ENCODE results near the gene KCNJ18.
"Not testable (repeated sequence)": the region's sequence is repeated elsewhere in the genome, so short reads cannot be mapped to it uniquely, and the experiment has no call there.

Gene KCNJ18

DNA sequence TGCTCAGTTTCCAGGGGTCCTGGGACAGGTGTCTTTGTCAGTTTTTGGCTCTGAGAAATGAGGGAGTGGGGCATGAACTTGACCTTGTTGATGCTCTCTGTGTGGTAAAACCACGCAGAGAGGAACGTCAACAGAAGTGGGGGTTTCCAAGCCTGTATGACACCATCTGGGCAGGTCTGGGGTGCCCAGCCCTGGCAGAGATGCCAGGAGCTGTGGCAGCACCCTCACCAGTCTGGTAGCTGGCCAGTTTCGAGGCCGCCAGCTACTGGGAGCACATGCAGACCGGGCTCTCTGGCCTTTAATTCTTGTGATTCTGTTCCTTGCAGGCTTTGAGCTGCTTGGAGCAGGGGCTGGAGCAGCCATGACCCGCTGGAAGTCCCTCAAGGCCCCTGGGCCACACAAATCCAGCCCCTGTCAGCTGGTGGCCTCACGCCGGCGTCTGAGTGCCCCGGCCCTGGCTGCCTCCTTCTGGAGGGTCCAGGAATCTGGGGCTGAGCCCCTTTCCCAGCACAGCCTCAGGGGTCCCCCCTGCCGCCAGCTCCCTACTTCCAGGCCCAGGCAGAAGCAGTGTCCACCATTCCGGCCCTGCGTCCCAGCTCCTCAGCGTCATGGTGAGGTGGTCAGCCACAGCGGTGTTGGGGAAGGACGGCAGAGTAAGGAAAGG, 7.4 kb downstream of the KCNJ18 start:
- not testable (repeated sequence) for H3K27ac ChIP-seq, H3K4me3 ChIP-seq

DNA sequence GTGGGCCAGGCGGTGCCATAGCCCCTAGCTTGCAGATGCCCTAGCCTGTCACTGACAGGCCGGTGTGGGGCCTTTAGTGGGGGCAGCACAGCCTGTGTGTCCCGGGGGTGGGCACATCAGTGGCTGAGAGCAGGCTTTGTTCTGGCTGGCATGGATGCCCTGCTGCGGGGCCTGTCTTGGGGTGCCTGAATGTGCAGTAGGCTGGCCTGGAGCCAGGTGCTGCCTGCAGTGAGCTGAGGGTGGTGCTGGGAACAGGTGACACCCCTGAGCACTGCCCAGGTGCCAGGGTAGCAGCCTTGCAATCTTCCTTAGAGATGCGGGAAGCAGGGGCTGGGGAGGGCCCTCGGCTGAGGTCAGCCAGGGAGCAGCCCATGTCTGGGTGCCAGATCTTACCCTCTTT, 8.8 kb downstream of the KCNJ18 start:
- H3K4me3 ChIP-seq, H3K27ac ChIP-seq: not testable (repeated sequence)

DNA sequence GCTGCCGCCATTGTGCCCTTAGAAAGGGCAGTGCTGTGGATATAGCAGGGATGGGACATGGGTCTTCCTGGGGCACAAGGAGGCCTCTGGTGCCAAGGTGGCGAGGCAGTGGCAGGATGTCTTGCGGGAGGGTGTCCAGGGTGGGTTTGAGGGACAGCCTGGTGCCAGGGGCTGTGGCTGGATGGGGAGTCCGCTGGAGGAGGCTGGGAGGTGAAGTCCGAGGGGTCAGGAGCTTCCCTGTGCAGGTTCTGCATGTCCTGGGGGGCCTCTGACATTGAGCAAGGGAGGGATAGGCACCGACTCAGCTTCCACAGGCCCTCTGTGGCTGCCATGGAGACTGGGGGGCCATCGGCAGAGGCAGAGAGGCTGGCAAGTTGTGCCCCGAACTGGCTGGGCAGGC, 9.7 kb downstream of the KCNJ18 start:
- H3K27ac ChIP-seq, H3K4me3 ChIP-seq: not testable (repeated sequence)

DNA sequence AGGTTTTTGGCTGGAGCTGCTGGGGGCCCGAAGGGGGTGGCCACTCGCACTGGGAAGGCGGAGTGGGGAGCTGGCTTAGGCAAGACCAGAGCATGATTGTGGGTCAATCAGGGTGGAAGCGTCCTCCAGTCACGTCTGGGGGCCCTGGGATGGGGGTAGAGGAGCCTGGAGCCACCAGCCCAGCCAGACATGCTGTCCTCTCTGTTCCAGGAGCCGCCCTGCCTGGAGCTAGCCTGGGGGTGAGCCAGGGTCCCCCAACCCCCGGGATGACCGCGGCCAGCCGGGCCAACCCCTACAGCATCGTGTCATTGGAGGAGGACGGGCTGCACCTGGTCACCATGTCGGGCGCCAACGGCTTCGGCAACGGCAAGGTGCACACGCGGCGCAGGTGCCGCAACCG, 10.2 kb downstream of the KCNJ18 start:
- H3K4me3 ChIP-seq, H3K27ac ChIP-seq: not testable (repeated sequence)

DNA sequence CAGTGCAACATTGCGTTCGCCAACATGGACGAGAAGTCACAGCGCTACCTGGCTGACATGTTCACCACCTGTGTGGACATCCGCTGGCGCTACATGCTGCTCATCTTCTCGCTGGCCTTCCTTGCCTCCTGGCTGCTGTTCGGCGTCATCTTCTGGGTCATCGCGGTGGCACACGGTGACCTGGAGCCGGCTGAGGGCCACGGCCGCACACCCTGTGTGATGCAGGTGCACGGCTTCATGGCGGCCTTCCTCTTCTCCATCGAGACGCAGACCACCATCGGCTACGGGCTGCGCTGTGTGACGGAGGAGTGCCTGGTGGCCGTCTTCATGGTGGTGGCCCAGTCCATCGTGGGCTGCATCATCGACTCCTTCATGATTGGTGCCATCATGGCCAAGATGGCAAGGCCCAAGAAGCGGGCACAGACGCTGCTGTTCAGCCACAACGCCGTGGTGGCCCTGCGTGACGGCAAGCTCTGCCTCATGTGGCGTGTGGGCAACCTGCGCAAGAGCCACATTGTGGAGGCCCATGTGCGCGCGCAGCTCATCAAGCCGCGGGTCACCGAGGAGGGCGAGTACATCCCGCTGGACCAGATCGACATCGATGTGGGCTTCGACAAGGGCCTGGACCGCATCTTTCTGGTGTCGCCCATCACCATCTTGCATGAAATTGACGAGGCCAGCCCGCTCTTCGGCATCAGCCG, 10.8 kb downstream of the KCNJ18 start:
- not testable (repeated sequence) for H3K4me3 ChIP-seq, H3K27ac ChIP-seq

DNA sequence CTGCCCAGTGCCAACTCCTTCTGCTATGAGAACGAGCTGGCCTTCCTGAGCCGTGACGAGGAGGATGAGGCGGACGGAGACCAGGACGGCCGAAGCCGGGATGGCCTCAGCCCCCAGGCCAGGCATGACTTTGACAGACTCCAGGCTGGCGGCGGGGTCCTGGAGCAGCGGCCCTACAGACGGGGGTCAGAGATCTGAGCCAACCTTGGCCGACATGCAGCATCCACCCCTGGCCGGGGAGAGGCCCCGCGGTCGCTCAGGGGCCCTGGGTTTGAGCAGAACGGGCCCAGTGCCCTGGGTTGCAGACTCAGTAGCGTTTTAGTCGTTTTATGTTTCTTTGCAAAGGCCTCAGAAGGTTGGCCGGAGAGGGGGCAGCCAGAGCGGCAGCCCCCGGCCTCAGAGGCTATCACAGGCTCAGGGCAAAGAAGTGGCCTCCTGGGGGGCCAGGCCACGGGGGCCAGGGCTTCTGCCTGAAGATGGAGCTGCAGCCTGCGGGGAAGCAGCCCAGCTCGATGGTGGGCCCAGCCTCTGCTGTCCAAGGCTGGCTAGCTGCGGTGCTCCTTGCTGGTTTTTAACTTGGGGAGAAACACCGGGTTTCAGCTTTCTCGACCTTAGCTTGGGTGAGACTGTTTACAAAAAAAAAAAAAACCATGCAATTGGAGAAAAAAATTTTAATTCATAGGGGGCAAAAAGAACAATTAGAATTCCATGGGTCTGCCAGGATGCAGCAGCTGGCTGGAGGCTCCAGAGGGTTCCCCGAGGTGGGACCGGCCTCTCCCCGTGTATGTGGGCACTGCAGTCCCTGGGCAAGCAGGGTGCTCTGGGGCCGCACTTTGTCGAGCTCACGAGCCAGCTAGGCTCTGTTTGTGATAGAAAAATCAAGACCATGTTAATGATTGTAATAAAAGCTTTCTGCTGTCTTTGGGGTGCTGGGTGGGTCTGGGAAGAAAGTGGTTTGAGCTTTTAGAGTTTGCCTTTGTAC, 11.9 kb downstream of the KCNJ18 start:
- not testable (repeated sequence) for H3K4me3 ChIP-seq, H3K27ac ChIP-seq

DNA sequence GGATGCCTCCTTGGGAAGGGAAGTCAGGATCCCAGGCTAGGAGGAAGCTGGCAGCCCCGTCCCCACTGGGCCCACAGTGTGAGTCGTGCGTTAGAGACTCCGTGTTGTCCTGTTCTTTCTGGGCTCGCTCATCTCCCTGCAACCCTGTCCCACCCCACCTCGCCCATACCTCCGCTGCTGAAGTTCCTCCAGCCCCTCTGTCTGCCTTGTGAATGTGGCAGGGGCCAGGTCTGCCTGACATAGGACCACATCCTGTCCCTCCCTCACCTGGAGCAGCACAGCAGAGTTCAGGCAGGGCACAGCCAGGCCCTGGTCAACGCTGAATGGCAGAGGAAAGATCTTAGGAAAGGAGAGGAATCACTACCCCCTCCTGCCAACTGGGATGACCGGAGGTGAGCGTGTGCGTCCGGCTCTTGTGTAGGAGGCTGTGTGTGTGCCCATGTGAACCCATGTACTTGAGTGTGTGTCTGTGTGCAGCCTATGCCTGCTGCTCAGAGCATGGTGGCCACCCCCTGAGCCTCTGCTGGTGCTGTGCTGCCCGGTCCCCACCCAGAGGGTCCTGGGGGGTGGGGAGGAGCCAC, 12.8 kb downstream of the KCNJ18 start:
- Histone ChIP-seq H3K4me3 (no peak overlapping the region), H3K27ac (no peak overlapping the region)

DNA sequence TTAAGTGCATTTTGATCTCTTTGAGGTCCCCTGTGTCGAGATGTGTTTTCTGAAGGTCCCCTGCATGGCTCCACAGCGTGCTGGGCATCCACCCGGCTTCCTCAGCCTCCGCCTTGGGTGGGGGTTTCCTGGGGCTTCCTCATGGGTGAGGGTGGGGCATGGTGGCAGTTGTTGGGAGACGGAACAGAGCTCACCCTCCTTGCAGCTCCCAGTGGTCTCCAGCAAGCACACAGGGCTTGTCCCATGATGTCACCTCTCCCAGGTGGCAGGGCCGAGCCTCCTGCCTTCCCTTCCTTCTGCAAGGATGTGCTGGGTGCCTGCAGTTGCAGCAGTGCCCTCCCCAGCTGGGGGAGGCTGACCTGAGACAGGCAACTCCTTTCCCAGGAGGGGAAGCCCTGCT, 13.4 kb downstream of the KCNJ18 start:
- H3K4me3 ChIP-seq, H3K27ac ChIP-seq: not testable (repeated sequence)

DNA sequence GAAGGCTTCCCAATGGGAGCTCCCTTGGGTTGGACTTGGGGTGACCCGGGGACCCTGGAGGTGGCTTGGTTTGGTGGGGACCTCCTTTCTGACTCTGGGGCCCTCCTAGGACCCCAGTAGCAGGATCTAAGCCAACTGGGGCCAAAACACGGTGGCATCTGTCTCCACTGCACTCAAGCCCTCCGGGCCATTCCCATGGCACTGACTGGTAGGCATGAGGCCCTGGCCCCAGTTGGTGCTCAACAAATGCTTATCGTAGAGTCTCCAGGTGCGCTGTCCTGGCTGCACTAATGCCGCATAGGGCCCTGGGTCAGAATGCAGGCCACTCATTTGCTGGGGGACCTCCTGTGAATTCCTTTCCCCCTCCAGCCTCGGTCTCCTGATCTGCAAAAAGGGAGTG, 14.2 kb downstream of the KCNJ18 start:
- H3K4me3 ChIP-seq, H3K27ac ChIP-seq: not testable (repeated sequence)

DNA sequence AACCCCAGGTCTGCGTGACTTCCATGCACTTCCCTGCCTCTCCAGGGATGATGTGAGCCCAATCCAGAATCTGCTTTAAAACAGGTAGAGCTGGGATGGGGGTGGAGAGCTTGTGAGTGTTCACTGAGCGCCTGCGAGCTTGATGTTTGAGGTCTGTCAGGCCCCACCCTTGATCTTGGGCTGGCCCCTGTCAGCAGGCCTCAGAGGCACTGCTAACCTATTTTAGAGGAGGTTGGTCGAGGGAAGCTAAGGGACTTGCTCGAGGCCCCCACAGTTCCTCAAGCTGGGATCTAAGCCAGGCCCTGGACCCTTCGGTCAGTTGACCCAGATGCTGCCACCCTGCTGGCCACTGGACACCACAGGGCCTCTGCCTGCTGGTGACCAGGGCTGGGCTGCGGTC, 14.8 kb downstream of the KCNJ18 start:
- not testable (repeated sequence) for H3K4me3 ChIP-seq, H3K27ac ChIP-seq

DNA sequence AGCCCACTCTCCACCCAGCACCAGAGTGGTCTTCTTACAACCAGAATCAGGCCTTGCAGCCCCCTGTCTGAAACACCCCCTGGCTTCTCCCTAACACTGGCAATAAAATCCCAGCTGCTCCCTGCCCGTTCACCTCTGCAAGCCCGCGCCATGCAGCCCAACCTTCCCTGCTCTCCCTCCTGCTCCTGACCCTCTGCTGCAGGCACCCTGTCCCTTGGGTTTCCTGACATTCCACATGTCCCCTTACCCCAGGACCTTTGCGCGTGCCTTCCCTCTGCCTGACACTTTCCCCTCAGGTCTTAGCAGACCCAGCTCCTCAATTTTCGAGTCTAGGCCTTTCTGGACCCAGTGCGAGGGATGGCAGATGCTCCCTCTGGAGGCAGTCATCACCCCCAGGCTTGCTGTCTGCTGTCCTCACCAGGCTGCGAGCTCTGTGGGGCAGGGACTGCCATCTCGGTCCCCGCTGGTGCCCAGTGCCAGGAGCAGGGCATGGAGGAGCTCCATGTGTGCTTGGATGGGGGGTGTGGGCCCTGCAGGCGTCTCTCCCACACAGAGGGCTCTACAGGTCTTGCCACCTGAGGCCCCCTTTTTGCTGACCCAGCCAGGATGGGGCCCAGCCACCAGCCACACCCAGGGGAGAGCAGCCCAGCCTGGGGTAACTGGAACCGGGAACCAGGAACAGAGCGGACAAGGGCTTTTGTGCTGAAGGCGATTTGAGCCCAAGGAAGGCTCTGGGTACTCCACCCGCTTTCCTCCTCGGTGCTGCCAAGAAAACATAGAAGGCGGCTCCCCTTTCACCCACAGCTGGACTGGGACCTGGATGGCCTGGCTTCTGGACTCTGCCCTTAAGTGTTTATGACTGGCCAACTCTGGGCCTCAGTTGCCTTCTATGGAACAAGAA, 15.6 kb downstream of the KCNJ18 start:
- not testable (repeated sequence) for H3K27ac ChIP-seq, H3K4me3 ChIP-seq

DNA sequence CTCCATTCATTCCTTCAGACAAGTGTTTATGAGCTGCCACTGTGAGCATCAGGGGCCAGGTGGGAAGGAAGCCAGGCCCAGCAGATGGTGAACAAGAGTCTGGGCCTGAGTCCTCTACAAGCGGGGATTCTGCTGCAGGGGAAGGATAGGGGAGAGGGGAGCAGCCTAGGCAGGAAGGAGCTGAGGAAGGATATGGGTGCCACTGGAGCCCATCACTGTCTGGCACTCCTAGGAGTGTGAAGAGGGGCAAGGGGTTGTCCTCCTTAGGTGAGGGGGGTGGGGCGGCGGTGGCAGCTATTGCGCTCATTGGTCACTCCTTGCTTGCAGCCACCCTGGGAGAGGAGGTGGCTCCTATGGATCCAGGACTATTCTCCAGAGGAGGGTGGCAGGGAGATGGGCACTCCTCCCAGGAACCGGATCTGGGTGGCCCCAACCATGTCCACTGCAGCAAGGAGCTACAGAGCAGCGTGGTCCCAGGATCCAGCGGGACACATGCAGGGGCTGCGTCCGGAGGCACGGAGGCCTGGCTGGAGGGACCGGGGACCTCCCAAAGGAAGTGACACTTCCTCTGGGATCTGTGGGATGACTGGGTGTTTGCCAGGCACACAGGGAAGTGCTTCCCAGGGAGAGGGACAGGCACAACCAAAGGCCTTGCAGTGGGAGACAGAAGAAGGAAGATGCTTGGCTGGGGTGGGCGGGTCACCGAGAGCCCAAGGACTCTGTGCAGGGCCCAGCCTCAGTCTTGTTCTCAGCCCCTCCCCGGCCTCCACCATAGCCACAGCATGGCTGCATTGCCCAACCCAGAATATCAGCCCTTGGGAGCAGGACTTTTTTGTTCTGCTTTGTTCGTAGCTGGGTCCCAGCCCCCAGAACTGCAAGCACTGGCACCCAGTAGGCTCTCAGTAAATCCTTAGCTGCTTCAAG, 16.6 kb downstream of the KCNJ18 start:
- H3K27ac ChIP-seq, H3K4me3 ChIP-seq: not testable (repeated sequence)

DNA sequence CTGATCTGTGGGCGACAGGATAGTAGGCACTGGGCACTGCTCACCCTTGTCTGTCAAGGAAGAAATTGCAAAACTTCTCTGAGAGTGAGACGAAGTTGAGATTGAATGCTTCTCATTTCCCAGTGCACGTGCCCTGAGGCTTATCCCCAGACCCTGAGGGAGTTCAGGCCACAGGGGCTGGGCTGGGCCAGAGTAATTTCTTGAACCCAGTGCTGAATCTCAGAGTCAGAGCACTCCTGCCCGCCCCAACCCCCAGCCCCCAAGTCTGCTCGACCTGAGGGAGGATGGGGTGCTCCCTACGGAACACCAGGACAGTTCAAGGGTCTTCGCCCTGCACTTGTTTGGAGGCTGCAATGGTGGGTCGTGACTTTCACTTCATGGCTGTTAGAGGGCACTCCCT, 17.7 kb downstream of the KCNJ18 start:
- H3K4me3 ChIP-seq, H3K27ac ChIP-seq: not testable (repeated sequence)

DNA sequence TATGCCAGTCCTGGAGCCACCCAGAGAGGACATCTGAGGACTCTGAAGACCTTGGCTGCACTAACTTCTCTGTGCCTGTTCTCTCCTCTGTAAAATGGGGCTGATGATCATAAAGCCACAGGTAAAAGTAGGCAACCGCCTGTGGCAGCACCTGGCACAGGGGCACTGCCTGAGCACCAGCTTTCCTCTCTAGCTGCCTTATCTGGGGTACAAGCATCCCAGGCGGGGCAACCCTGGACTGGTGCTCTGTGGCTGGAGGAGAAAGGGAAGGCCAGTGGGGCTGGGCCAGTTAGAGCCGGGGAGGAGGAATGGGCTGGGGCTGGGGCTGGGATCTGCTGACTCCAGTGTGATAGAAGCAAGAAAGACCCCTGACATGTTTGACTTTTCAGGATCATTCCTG, 18.2 kb downstream of the KCNJ18 start:
- not testable (repeated sequence) for H3K27ac ChIP-seq, H3K4me3 ChIP-seq

DNA sequence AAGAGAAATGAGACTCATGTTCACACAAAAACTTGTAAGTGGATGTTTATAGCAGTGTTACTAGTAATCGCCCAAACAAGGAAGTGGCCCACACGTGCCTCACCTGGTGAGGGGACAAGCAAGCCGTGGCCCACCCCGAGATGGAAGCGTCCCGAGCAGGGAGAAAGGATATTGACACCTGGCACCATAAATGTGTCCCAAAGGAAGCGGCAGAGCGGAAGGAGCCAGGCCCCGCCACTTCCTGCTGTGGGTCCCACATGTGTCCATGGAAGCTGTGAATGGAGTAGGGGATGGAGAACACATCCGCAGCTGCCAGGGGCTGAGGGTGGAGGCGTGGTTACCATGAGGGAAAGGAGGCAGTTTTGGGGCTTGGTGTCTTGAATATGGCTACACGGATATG, 18.9 kb downstream of the KCNJ18 start:
- H3K27ac ChIP-seq = no peak overlapping the region
- no peak overlapping the region for H3K4me3 ChIP-seq

DNA sequence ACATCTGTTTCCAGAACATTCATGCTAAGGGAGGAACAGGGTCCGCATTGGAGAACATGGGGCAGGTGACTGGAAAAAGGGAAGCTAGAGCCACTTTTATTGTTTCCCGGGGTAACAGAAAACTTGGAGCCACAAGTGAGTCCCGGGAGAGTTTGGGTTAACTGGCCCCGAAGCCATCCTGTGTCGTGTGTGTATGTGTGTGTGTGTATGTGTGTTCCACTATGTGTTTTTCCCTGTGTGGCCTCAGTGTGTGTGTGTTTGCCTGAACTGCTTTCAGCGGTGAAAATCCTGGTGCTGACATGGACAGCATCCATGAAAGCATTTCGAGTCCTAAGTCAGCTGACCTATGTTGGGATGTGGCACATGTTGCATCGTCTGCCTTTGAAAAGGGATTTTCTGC, 20.7 kb downstream of the KCNJ18 start:
- not testable (repeated sequence) for H3K27ac ChIP-seq

DNA sequence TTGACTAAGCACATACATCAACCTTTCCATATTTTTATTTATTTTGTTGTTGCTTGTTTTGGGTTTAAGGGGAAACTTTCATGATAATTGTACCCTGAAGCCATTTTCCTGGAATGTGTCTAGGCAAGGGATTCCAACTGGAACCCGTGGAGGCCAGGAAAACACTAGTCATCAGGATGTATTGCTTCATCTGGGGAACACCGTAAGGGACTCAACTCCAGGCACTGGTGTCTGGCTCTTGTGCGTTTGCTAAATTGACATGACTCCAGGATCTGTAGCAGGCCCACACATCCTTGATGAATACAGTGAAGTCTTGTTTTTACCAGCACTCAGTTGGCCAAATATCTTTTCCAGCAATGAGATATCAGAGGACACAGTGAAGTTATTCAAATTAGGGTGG, 21.3 kb downstream of the KCNJ18 start:
- not testable (repeated sequence) for H3K27ac ChIP-seq, H3K4me3 ChIP-seq

More for the DNA sequence above, 20.7 kb downstream of the KCNJ18 start:
- not testable (repeated sequence) for H3K4me3 ChIP-seq

DNA sequence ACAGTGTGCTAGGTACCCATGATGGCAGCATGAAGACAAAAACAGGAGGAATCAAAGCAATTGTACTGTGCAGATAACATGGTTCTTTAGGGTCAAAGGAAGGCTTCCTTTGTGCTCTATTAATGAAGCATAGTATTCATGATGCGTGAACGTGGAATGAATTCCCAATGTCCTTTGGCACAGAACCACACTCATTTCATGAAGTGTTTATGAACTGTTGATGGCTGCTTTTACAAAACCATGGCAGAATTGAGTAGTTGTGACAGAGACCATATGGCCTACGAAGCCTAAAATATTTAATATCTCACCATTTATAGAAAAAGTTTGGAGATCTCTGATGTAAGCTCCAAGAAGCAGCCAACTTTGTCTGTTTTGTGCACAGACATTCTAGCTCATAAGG, 22.4 kb downstream of the KCNJ18 start:
- H3K4me3 ChIP-seq, H3K27ac ChIP-seq: not testable (repeated sequence)

Data from skin epidermis (tissue), 12 donors.